Endothelial cell of umbilical vein (primary cell): ENCODE results near the gene CHID1. TPM values are rescaled to one million over a fixed set of nuclear protein-coding genes. Genes with fewer than 3 reads are reported as not detected.

Experiments used
- BruUV-seq: library from RNA; stranded (reverse); fragments of 400-500 nt; replicated peaks from 2 replicates; lab custom pipeline; 2021; lab: Mats Ljungman, UMichigan
- CTCF ChIA-PET: fragments of 300-600, 350-600 bp; sonication (Branson Sonifier 250); formaldehyde crosslinking; loops from one replicate; lab custom pipeline; 2021; ENCODE audit warnings: antibody characterized with exemption, inconsistent platforms; lab: Charles Lee
- POLR2A ChIA-PET: fragments of 300-600, 350-600 bp; sonication (Branson Sonifier 250); formaldehyde crosslinking; loops from one replicate; lab custom pipeline; 2021; ENCODE audit warnings: antibody characterized with exemption, inconsistent platforms; lab: Charles Lee
- DNase-seq: peaks from one replicate; pipeline ENCODE4 v3.0.0-alpha.2; 2011; ENCODE audit warnings: low read depth, low spot score
- FAIRE-seq: peaks from 2 replicates; lab custom pipeline; 2011; peaks lifted over from hg19 to GRCh38; lab: Jason Lieb, UNC
- H2AFZ ChIP-seq: 2 replicates; pipeline ENCODE4 v1.6.0; 2012; ENCODE audit warnings: low read depth, low read length, control low read depth, inconsistent platforms
- H3K27ac ChIP-seq: 2 replicates; pipeline ENCODE4 v1.5.1; 2011; ENCODE audit warnings: low read depth, mild to moderate bottlenecking, control low read depth, low read length, moderate library complexity; ENCODE audit not compliant: insufficient read depth
- H3K27me3 ChIP-seq, 2 experiments: 2 replicates each; pipeline versions ENCODE4 v1.6.0 to v1.6.1; 2011; ENCODE audit warnings: low read length in 2 of 2, mixed read lengths in 1 of 2; ENCODE audit not compliant: control insufficient read depth in 2 of 2, insufficient read depth in 2 of 2
- H3K36me3 ChIP-seq, 2 experiments: 2 replicates in 1 of 2; 3 replicates in 1 of 2; pipeline ENCODE4 v1.5.1; 2011; ENCODE audit warnings: low read length in 2 of 2, mild to moderate bottlenecking in 1 of 2, moderate library complexity in 1 of 2; ENCODE audit not compliant: control insufficient read depth in 2 of 2, insufficient read depth in 2 of 2; ENCODE audit errors: extremely low read depth in 1 of 2
- H3K4me1 ChIP-seq: 3 replicates; pipeline ENCODE4 v1.5.1; 2011; ENCODE audit warnings: mild to moderate bottlenecking, low read length; ENCODE audit not compliant: control insufficient read depth, insufficient read depth; ENCODE audit errors: extremely low read depth
- H3K4me2 ChIP-seq: 2 replicates; pipeline ENCODE4 v1.6.1; 2011; ENCODE audit warnings: low read length, control low read depth, mixed read lengths; ENCODE audit not compliant: insufficient read depth
- H3K4me3 ChIP-seq, 3 experiments: fragments of 200-600 bp in 1 of 3; sonication (generic), shearing (Covaris generic) in 1 of 3; replicated peaks in 1 of 3; 2 replicates each; pipeline ENCODE4 v1.5.1; 2011 to 2016; ENCODE audit warnings: control low read depth in 3 of 3, low read length in 3 of 3, mild to moderate bottlenecking in 2 of 3, inconsistent platforms in 1 of 3, low read depth in 1 of 3, moderate library complexity in 1 of 3; ENCODE audit not compliant: insufficient read depth in 1 of 3
- H3K79me2 ChIP-seq: 2 replicates; pipeline ENCODE4 v1.6.0; 2012; ENCODE audit warnings: low read length, inconsistent platforms; ENCODE audit not compliant: control insufficient read depth, insufficient read depth
- H3K9ac ChIP-seq: replicated peaks from 2 replicates; pipeline ENCODE3; 2011; ENCODE audit warnings: low read length, control low read depth; ENCODE audit not compliant: insufficient read depth; ENCODE audit errors: extremely low read depth
- H3K9me1 ChIP-seq: replicated peaks from 3 replicates; pipeline ENCODE4 v1.6.0; 2011; ENCODE audit warnings: mild to moderate bottlenecking, low read length; ENCODE audit not compliant: control insufficient read depth, insufficient read depth; ENCODE audit errors: extremely low read depth
- H3K9me3 ChIP-seq: replicated peaks from 2 replicates; pipeline ENCODE4 v1.5.1; 2012; ENCODE audit warnings: low read length, inconsistent platforms; ENCODE audit not compliant: control insufficient read depth, insufficient read depth
- H4K20me1 ChIP-seq: replicated peaks from 2 replicates; pipeline ENCODE3; 2011; ENCODE audit warnings: mild to moderate bottlenecking, low read length; ENCODE audit not compliant: control insufficient read depth, insufficient read depth; ENCODE audit errors: extremely low read depth
- EZH2 ChIP-seq: IDR thresholded peaks from 2 replicates; pipeline ENCODE4 v1.6.1; 2012; ENCODE audit warnings: borderline replicate concordance, low read depth, mild to moderate bottlenecking, moderate library complexity, low read length, inconsistent platforms; ENCODE audit not compliant: severe bottlenecking
- FOS ChIP-seq: IDR thresholded peaks from 2 replicates; pipeline ENCODE4 v1.6.1; 2011; ENCODE audit warnings: mild to moderate bottlenecking, low read length, moderate library complexity, borderline replicate concordance; ENCODE audit not compliant: insufficient read depth
- GATA2 ChIP-seq: IDR thresholded peaks from 2 replicates; pipeline ENCODE4 v1.7.0; 2011; ENCODE audit warnings: low read depth, mild to moderate bottlenecking, moderate library complexity, mixed read lengths, low read length; ENCODE audit not compliant: insufficient read length, insufficient read depth
- JUN ChIP-seq: IDR thresholded peaks from 2 replicates; pipeline ENCODE4 v1.6.1; 2011; ENCODE audit warnings: borderline replicate concordance, low read depth; ENCODE audit not compliant: insufficient read length, insufficient read depth
- MYC ChIP-seq: IDR thresholded peaks from one replicate; pipeline ENCODE4 v1.6.1; 2011; ENCODE audit warnings: mild to moderate bottlenecking, low read depth, low read length
- POLR2A ChIP-seq: IDR thresholded peaks from 2 replicates; pipeline ENCODE4 v1.6.1; 2012; ENCODE audit warnings: low read depth, mild to moderate bottlenecking, control low read depth, low read length
- POLR2AphosphoS5 ChIP-seq: IDR thresholded peaks from 2 replicates; pipeline ENCODE4 v1.6.1; 2012; ENCODE audit warnings: low read depth, mild to moderate bottlenecking, control low read depth, low read length, moderate library complexity; ENCODE audit not compliant: insufficient read depth
- dilution Hi-C: fragments of 300-500 bp; cut with MboI; formaldehyde crosslinking; loops from one replicate; pipeline ENCODE4 v1.15.0; 2019; ENCODE audit warnings: low sequenced_read_pairs; ENCODE audit not compliant: extremely low pct_ligation_motif_present
- intact Hi-C: fragments of 100-400 bp; cut with micrococcal nuclease; formaldehyde crosslinking; loops from one replicate; pipeline ENCODE4 v1.10.0; 2022
- polyA plus RNA-seq, 4 experiments: library from polyadenylated mRNA; depleted of rRNA in 3 of 4; stranded (reverse) in 3 of 4; unstranded in 1 of 4; fragments of >200 nt; gene quantifications; 2 replicates each; pipeline versions ENCODE4 v1.2.1 to v1.2.3, GENCODE V29; 2011 to 2012; ENCODE audit warnings: missing spikeins in 1 of 4
- total RNA-seq: library from RNA; stranded (reverse); gene quantifications from 2 replicates; pipeline ENCODE4 v1.2.3, GENCODE V29; 2021
- TF ChIP-seq, protein P1 (sequence below): IDR thresholded peaks from 2 replicates; pipeline ENCODE4 v1.6.1; 2011; ENCODE audit not compliant: insufficient read depth, insufficient read length
- TF ChIP-seq, protein P2 (sequence below), 2 donors: IDR thresholded peaks; 1 replicate in 1 of 2; 2 replicates in 1 of 2; pipeline ENCODE4 v1.5.1; 2011; ENCODE audit warnings: low read length in 2 of 2, mild to moderate bottlenecking in 2 of 2, moderate library complexity in 2 of 2, control low read depth in 1 of 2, inconsistent platforms in 1 of 2, low read depth in 1 of 2; ENCODE audit not compliant: insufficient read depth in 1 of 2; ENCODE audit errors: extremely low read depth in 1 of 2

CHID1 gene
- total and polyA plus RNA-seq, 2 donors (not counting 3 experiments of a cell fraction or from before 2014, with no cell fraction given), result 89.8 to 107 TPM

DNA sequence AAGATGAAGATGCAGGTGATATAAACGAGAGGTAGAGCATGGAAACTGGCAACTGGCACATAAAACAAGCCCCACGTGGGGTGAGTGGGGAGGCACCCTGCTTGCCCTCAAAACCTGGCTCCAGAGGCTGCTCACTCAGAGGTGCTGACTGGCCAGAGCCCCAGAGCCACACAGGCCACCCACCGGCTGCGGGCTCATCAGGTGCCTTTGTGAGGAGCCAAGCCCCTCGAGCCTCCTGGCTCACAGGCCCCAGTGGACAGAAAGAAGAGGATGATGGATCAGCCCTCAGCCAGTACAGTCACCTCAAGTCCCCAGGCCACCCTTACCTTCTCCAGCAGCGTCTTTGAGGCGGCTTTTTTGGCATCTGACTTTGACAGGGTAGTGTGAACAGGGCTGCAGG is 6.2 kb downstream of the CHID1 start:
- no TSS peak for BruUV-seq
- dilution Hi-C loops, result no loop called here

More for the DNA sequence above, 6.2 kb downstream of the CHID1 start:
- Histone ChIP-seq H3K27me3 (no peaks in the 10 kb centered on the region), H3K4me3 (no peak overlapping the region), H4K20me1 (no peaks in the 10 kb centered on the region), H3K4me1 (no peaks in the 10 kb centered on the region), H3K9me3 (no peaks in the 10 kb centered on the region), H3K27ac (no peak overlapping the region), H3K79me2 (peaks cover 6% of the 10 kb centered on the region), H2AFZ (no peak overlapping the region), H3K36me3 (peaks cover 12 to 38% of the 10 kb centered on the region in 2 experiments), H3K9me1 (no peaks in the 10 kb centered on the region), H3K9ac (no peak overlapping the region), H3K4me2 (no peak overlapping the region)
- intact Hi-C loops, result no loop called here
- POLR2A ChIA-PET, result no interaction called here
- FAIRE-seq (no peak), DNase-seq (no peak)
- CTCF ChIA-PET, result no interaction called here
- TF ChIP-seq POLR2A, result no peak
- TF ChIP-seq MYC, result no peak
- no peak for TF ChIP-seq EZH2
- TF ChIP-seq GATA2, result no peak
- TF ChIP-seq FOS, result no peak
- no peak for TF ChIP-seq JUN
- TF ChIP-seq, protein P1, sequence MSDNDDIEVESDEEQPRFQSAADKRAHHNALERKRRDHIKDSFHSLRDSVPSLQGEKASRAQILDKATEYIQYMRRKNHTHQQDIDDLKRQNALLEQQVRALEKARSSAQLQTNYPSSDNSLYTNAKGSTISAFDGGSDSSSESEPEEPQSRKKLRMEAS, result no peak
- TF ChIP-seq POLR2AphosphoS5, result no peak
- TF ChIP-seq, protein P2, sequence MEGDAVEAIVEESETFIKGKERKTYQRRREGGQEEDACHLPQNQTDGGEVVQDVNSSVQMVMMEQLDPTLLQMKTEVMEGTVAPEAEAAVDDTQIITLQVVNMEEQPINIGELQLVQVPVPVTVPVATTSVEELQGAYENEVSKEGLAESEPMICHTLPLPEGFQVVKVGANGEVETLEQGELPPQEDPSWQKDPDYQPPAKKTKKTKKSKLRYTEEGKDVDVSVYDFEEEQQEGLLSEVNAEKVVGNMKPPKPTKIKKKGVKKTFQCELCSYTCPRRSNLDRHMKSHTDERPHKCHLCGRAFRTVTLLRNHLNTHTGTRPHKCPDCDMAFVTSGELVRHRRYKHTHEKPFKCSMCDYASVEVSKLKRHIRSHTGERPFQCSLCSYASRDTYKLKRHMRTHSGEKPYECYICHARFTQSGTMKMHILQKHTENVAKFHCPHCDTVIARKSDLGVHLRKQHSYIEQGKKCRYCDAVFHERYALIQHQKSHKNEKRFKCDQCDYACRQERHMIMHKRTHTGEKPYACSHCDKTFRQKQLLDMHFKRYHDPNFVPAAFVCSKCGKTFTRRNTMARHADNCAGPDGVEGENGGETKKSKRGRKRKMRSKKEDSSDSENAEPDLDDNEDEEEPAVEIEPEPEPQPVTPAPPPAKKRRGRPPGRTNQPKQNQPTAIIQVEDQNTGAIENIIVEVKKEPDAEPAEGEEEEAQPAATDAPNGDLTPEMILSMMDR (IDR thresholded peaks at IDR 0.05; ENCODE audit: extremely low read depth in 1 of 2, insufficient read depth in 1 of 2, low read depth in 1 of 2, low read length in 2 of 2), result no peak
